Natural killer cell treated with Interleukin-12 subunit alpha and Interleukin-12 subunit beta and Interleukin-15 and Interleukin-18, amount 100 ng/mL, for 72 hours (primary cell): ENCODE results near the gene RGS16. TPM values are rescaled to one million over a fixed set of nuclear protein-coding genes. Genes with fewer than 3 reads are reported as not detected.

Experiments
- total RNA-seq, 2 donors: library from RNA; stranded (reverse); gene quantifications; one replicate each; pipeline ENCODE4 v1.2.3, GENCODE V29; 2022

Gene RGS16
- total RNA-seq, 2 donors from 2014 or later = 33.0 to 102 TPM

Other genes starting within 250 kb of the RGS16 start
- gene GLUL, start 212.6 kb downstream of the RGS16 start, total RNA-seq = 100 to 1,000 TPM in 1 of 2 donors, 10 to 100 TPM in 1; 85.5 to 136 TPM
- not detected for gene TEDDM1, start 203.7 kb downstream of the RGS16 start, total RNA-seq
- gene RGSL1, start 154.2 kb downstream of the RGS16 start, total RNA-seq = not detected
- gene RNASEL, start 15.1 kb downstream of the RGS16 start, total RNA-seq = 1 to 10 TPM; 3.0 to 5.1 TPM
- not detected for gene RGS8, start 80.2 kb upstream of the RGS16 start, total RNA-seq
- 1 to 10 TPM; 3.4 to 5.3 TPM for gene NPL, start 185.4 kb upstream of the RGS16 start, total RNA-seq
- gene DHX9, start 235.0 kb upstream of the RGS16 start, total RNA-seq = 100 to 1,000 TPM; 217 to 247 TPM